ENCODE measurements around the gene STRADA.

DNA sequence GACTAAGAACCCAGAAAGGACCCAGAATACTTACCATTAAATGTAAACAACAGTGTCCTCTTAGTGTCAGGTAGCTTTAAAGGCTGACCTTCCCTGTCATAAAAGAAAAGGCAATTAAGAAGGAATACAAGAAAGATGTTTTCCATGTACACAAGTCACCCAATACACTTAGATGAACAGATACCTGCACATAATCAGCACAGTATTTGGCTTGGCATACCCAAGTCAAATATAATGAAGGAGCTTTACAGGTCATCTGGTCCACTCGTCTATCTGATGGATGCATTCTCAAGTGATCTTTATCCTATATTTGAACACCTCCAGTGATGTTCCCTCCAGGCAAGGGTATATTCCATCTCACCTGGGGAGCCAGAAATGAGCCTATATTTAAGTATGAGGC, 11.1 kb upstream of the STRADA start:
- TF ChIP-seq POLR2A (IDR thresholded peaks at IDR 0.05; ENCODE audit: low read length): no peak
- TF ChIP-seq GATA1 (IDR thresholded peaks at IDR 0.05; ENCODE audit: low read depth, low read length): no peak

All from erythroblast (primary cell).